Peyer's patch (tissue), 4 donors: ENCODE data around the gene STRN3. TPM values are rescaled to one million over a fixed set of nuclear protein-coding genes. Genes with fewer than 3 reads are reported as not detected.

Experiments
- DNase-seq, 3 donors: peaks; one replicate each; pipeline ENCODE4 v3.0.0-alpha.2; 2017 to 2019
- H3K27ac ChIP-seq, 4 donors: fragments of 200-600 bp; sonication (generic); one replicate each; pipeline ENCODE4 v1.5.1; 2016 to 2019
- H3K27me3 ChIP-seq, 2 donors: fragments of 200-600 bp; sonication (generic); one replicate each; pipeline ENCODE4 v1.5.1; 2019
- H3K36me3 ChIP-seq, 3 donors: fragments of 200-600 bp; sonication (generic); one replicate each; pipeline ENCODE4 v1.5.1; 2016 to 2019
- H3K4me1 ChIP-seq, 4 donors: fragments of 200-600 bp; sonication (generic); one replicate each; pipeline ENCODE4 v1.5.1; 2016 to 2019
- H3K4me3 ChIP-seq, 4 donors: fragments of 200-600 bp; sonication (generic); 1 replicate in 3 of 4; 2 replicates in 1 of 4; pipeline ENCODE4 v1.5.1; 2016 to 2019; ENCODE audit warnings: mild to moderate bottlenecking in 1 of 4
- H3K9me3 ChIP-seq, 4 donors: fragments of 200-600 bp; sonication (generic); one replicate each; pipeline ENCODE4 v1.5.1; 2016 to 2019; ENCODE audit warnings: mild to moderate bottlenecking in 1 of 4
- CTCF ChIP-seq, 6 experiments: fragments of 450-650 bp in 4 of 6; fragments of 200-600 bp in 2 of 6; sonication (generic) in 1 of 6; IDR thresholded peaks; one replicate each; pipeline ENCODE4 v1.5.1; 2017 to 2019; ENCODE audit warnings: antibody characterized with exemption in 6 of 6, mild to moderate bottlenecking in 3 of 6, moderate library complexity in 1 of 6
- POLR2A ChIP-seq, 2 donors: fragments of 450-650 bp; IDR thresholded peaks; one replicate each; pipeline ENCODE4 v1.5.1; 2017; ENCODE audit warnings: antibody characterized with exemption in 2 of 2, mild to moderate bottlenecking in 2 of 2, moderate library complexity in 2 of 2
- total RNA-seq, 4 donors: library from RNA; depleted of rRNA; stranded (reverse); fragments of >200 nt; gene quantifications; one replicate each; pipeline ENCODE4 v1.1.0, GENCODE V29; 2016

STRN3 gene
- total RNA-seq, 4 donors from 2014 or later: 21.1 to 46.2 (median 26.8) TPM

DNA sequence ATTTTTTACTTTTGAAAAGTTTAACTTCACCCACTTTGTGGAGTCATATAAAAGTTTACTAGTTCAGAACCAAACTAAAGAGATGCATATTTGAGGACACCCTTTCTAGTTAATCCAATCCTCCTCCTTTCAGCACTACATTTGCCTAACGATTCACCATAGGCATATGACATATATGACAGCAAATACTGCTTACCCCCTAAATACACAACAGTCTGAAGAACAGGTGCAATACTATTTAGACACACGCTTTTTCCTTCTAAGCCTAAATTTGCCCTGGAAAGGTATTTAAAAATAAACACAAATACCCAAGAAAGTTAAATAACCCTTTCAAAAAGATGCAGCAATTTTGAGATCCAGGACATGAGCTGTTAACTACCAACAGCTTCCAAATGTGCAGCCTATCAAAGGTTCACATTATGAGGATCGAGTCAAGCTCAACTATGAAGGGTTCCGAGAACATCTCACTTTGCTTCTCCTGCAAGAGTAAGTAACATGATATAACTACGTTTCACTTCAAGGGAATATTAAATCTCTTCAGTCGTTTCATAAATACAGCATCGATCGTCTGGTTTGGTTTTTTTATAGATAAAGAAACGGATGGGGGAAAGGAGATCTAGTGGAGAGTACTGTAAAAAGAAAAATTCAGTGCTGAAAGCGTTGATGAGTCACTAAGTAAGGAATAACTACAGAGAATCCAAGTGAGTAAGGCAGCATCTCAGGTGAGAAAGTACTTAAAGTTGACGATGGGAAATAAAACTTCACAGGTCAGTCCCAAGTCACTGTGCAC, 1.4 kb downstream of the STRN3 start:
- Histone ChIP-seq H3K4me3 (peak overlapping the region; percentile 95 to 99 (median 97)), H3K9me3 (no peaks in the 10 kb centered on the region), H3K27ac (peak overlapping the region; percentile 97 to 100 (median 98)), H3K36me3 (peaks cover 0 to 10% (median 0%) of the 10 kb centered on the region in 3 donors), H3K4me1 (peaks cover 0 to 16% (median 0%) of the 10 kb centered on the region in 4 donors), H3K27me3 (no peaks in the 10 kb centered on the region)
- TF ChIP-seq POLR2A (IDR thresholded peaks at IDR 0.05) (no peak), CTCF (IDR thresholded peaks at IDR 0.05) (no peak)
- DNase-seq: no peak

DNA sequence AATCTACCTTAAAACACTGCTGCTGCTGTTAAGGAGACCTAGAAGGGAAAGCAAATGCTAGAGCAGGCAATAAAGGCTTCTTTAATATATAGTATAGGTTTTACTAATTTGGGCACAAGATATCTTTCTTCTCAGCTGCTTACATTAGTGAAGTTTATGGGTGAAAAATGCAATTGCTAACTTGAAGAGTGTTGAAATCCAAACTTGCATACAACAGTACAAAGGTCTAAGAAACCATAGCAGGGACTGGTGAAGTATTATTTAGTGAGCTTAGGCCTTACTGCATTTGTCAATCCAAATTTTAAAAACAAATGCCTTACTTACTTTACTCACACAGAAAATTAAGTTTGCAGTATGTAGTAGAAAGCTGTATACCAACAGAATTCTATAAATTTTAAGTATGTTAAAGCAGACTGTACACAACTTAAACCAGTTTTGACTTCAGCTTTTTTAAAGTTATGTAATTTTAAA, 2.1 kb downstream of the STRN3 start:
- TF ChIP-seq POLR2A (IDR thresholded peaks at IDR 0.05): no peak
- no peak for TF ChIP-seq CTCF (IDR thresholded peaks at IDR 0.05)
- Histone ChIP-seq H3K36me3 (peaks cover 0 to 10% (median 0%) of the 10 kb centered on the region in 3 donors), H3K4me3 (peak overlapping the region in 2 of 4 donors; percentile 97 to 99), H3K4me1 (peaks cover 0 to 16% (median 0%) of the 10 kb centered on the region in 4 donors), H3K9me3 (no peaks in the 10 kb centered on the region), H3K27me3 (no peaks in the 10 kb centered on the region), H3K27ac (peak overlapping the region in 1 of 4 donors; percentile 98)
- no peak for DNase-seq

GRCh38 chr14:31022386-31022785, 3.8 kb downstream of the STRN3 start:
- Histone ChIP-seq H3K36me3 (peaks cover 0 to 10% (median 0%) of the 10 kb centered on the region in 3 donors), H3K4me1 (peaks cover 0 to 16% (median 0%) of the 10 kb centered on the region in 4 donors), H3K4me3 (no peak overlapping the region), H3K27me3 (no peaks in the 10 kb centered on the region), H3K9me3 (no peaks in the 10 kb centered on the region), H3K27ac (no peak overlapping the region)
- TF ChIP-seq CTCF (IDR thresholded peaks at IDR 0.05): no peak
- no peak for TF ChIP-seq POLR2A (IDR thresholded peaks at IDR 0.05)
- no peak for DNase-seq

GRCh38 chr14:31021576-31021949, 4.6 kb downstream of the STRN3 start:
- TF ChIP-seq CTCF (IDR thresholded peaks at IDR 0.05) (no peak), POLR2A (IDR thresholded peaks at IDR 0.05) (no peak)
- Histone ChIP-seq H3K4me3 (no peak overlapping the region), H3K4me1 (peaks cover 0 to 16% (median 0%) of the 10 kb centered on the region in 4 donors), H3K27ac (no peak overlapping the region), H3K9me3 (no peaks in the 10 kb centered on the region), H3K27me3 (no peaks in the 10 kb centered on the region), H3K36me3 (peaks cover 0 to 10% (median 0%) of the 10 kb centered on the region in 3 donors)
- DNase-seq: no peak

GRCh38 chr14:31020834-31021575, 5.2 kb downstream of the STRN3 start:
- Histone ChIP-seq H3K36me3 (peaks cover 0 to 10% (median 0%) of the 10 kb centered on the region in 3 donors), H3K4me3 (no peak overlapping the region), H3K27me3 (no peaks in the 10 kb centered on the region), H3K9me3 (no peaks in the 10 kb centered on the region), H3K4me1 (peaks cover 0 to 16% (median 0%) of the 10 kb centered on the region in 4 donors), H3K27ac (no peak overlapping the region)
- DNase-seq: no peak
- TF ChIP-seq POLR2A (IDR thresholded peaks at IDR 0.05) (no peak), CTCF (IDR thresholded peaks at IDR 0.05) (no peak)
